ENCODE data around the gene KRAS.

KRAS gene

DNA sequence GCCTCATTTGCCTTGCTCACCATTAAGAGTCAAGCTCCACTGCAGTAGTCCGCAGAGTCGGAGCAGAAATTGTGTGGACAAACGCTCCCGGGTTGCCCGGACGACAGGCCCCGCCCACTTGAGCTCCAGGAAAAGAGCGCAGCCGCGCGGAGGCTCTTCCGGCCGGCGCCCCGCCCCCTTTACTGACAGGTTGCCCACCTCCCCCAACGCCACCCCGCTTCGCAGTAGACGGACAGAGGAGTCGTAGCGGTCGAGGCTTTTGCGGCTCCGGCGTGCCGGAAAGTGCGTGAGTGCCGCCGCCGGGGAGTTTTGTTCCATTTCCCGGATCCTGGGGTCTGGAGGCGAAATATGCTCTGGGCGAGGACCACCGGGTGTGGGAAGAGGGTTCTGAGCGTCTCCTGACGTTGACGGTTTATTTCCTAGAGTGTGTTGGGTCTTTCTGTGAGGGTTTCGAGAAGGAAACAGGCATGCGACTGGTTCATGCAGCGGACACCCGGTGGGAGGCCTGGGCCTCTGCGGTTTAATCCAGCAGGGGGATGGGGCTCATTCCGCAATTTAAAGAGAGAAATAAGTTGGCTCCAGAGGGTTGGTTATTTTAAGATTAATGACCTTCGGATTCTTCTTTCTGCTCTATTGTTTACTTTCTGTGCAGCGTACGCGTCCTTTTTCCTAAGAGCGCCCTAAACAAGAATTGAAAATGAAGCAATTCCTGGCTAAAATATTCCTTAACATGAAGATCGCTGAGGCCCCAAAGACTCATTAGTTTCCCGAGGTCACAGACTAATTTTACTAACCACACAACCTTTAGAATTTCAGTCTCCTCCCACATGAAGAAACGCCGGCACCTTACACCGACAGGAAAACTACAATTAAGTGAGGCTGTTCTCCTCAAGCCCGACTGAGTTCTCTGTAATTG, 55.4 kb downstream of the KRAS start, which contains the start of the genes DNAI7 and ETFRF1:
TSS of gene DNAI7 (minus strand) at position 105 of the 916 bp plus-strand sequence. CDS start at position 23, 82 bp downstream.
TSS of gene ETFRF1 (plus strand) at position 182 of the 916 bp plus-strand sequence. CDS start 8,720 bp downstream, outside the sequence.
- TF ChIP-seq, protein P1, sequence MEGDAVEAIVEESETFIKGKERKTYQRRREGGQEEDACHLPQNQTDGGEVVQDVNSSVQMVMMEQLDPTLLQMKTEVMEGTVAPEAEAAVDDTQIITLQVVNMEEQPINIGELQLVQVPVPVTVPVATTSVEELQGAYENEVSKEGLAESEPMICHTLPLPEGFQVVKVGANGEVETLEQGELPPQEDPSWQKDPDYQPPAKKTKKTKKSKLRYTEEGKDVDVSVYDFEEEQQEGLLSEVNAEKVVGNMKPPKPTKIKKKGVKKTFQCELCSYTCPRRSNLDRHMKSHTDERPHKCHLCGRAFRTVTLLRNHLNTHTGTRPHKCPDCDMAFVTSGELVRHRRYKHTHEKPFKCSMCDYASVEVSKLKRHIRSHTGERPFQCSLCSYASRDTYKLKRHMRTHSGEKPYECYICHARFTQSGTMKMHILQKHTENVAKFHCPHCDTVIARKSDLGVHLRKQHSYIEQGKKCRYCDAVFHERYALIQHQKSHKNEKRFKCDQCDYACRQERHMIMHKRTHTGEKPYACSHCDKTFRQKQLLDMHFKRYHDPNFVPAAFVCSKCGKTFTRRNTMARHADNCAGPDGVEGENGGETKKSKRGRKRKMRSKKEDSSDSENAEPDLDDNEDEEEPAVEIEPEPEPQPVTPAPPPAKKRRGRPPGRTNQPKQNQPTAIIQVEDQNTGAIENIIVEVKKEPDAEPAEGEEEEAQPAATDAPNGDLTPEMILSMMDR (IDR thresholded peaks at IDR 0.05; ENCODE audit: extremely low read depth, missing control alignments), result no peak

DNA sequence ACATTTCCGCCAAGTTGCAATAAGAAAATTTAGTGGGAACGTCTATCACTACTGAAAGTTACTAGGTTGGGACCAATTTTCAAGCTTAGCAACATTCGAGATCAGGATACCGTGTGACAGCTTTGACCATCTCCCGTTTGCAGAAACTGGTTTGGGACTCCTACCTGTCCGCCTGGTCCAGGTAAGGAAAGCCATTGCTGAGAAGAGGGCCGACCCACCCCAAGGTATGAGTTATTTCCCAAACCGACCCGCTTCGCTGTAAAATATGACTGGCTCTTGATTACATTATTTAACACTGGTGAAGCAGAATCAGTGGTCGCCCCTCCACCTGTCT, 56.0 kb downstream of the KRAS start:
- TF ChIP-seq, protein P1 (IDR thresholded peaks at IDR 0.05; ENCODE audit: extremely low read depth, missing control alignments), result no peak
- DNase-seq (ENCODE audit: low spot score), result no peak

More for the DNA sequence above, 55.4 kb downstream of the KRAS start, which contains the start of the genes DNAI7 and ETFRF1:
- peak; percentile 89 for DNase-seq (ENCODE audit: low spot score)

DNA sequence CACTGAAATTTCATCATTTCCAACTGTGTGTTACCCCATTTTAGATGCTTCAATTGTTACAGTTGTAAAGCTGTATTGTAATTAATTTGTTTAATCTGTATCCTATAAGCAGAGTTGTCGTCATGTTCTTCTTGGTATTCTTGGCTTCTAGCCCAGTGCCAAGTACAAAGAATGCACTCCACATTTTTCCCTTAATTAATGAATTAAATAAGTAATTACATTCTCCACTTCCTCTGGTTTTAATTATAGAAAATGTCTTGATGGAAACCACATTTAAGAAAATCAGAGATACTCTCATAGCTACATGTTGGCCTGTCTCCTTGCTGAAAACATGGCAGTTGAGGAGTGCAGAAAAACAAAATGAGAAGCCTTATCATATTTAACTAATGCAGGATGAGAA, 56.5 kb downstream of the KRAS start:
- TF ChIP-seq, protein P1 (IDR thresholded peaks at IDR 0.05; ENCODE audit: extremely low read depth, missing control alignments), result no peak

DNA sequence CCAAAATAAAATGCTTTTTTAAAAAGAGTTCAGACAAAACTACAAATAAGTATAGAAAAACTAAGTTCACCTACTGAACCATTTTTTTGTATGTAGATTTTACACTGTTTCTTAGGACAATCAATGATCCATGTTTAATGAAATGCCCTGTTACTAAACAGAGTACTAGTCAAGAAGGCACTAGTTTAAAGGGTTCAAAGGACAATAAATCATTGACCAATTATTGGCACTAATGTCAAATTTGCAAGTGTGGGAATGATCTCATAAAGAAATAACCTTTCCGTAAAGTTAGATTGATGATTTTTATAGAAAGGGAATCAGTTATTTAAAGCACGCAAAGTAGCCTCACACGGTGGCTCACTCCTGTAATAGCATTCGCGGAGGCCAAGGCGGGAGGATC, 59.9 kb downstream of the KRAS start:
- DNase-seq (ENCODE audit: low spot score), result no peak
- TF ChIP-seq, protein P1 (IDR thresholded peaks at IDR 0.05; ENCODE audit: extremely low read depth, missing control alignments), result no peak

More for the DNA sequence above, 56.5 kb downstream of the KRAS start:
- no peak for DNase-seq (ENCODE audit: low spot score)

DNA sequence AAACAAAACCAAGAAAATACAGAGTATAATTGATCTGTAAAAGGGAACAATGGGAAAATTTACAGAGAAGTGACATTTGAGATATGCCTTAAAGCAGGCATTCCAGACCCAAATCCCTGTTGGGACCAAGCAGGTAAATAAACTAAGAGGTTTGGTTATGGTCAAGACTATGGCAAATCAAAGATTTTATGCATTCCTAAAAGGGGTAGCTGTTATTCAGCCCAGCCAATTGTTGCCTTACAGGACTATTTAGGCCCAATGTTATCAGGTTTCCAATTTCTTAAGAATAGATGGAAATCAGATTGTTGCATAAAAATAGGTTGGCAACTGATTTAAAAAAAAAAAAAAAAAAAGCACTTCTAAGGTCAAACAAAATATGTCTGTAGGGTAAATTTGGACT, 61.1 kb downstream of the KRAS start:
- DNase-seq (ENCODE audit: low spot score), result no peak
- TF ChIP-seq, protein P1 (IDR thresholded peaks at IDR 0.05; ENCODE audit: extremely low read depth, missing control alignments), result no peak

DNA sequence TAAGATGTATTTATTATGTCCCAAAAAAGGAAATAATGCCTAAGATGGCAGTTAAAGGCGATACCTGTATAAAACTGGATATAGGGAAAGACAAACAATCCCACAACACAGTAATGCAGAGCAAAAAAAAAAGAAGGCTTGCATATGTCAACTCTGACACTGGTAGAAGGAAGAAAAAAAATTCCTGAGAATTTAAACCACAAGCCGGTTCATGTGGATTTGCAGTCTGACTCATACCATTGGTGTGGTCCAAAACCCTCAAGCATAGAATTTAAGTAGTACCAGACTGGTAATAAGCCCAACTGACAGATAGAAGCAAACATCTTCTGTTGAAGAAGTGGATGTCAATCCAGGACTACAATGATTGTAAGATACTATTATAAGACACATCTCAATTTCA, 62.9 kb downstream of the KRAS start:
- TF ChIP-seq, protein P1 (IDR thresholded peaks at IDR 0.05; ENCODE audit: extremely low read depth, missing control alignments), result no peak
- DNase-seq (ENCODE audit: low spot score), result no peak

DNA sequence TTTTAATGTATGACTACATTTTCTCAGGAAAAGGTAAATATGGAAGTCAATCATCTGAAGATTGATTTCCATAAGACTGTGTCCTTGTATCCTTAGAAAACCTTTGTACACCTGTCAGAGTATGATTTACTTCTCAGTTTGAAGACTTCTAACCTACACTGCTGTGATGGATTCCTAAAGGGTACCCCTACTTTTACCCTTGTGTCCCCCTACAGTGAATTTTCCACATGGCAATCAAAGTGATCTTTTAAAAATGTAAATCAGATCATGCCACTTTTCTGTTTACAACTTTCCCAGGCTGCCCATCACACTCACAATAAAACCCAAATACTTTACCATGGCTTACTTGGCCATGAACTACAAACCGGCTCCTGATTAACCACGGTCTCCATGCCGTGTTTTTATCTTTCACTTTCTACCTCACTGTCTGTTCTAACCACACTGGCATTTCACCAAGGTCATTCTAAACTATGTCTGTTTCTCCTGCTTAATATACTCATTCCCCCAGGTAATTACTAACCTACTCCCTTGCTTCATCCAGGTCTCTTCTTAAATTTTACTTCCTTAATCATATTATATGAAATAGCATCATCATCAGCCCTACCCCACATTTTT, 63.8 kb downstream of the KRAS start:
- TF ChIP-seq, protein P1 (IDR thresholded peaks at IDR 0.05; ENCODE audit: extremely low read depth, missing control alignments), result no peak
- DNase-seq (ENCODE audit: low spot score), result peak; percentile 17
